Upper lobe of left lung (tissue), 4 donors: ENCODE data around the gene IGFL2.

Experiments
- CTCF ChIP-seq, 6 experiments: fragments of 450-650 bp in 4 of 6; fragments of 200-600 bp in 2 of 6; sonication (generic) in 2 of 6; IDR thresholded peaks; one replicate each; pipeline ENCODE4 v1.5.1; 2016 to 2019; ENCODE audit warnings: antibody characterized with exemption in 6 of 6
- POLR2A ChIP-seq, 4 donors: fragments of 450-650 bp; IDR thresholded peaks; one replicate each; pipeline ENCODE4 v1.5.1; 2016 to 2017; ENCODE audit warnings: antibody characterized with exemption in 4 of 4, mild to moderate bottlenecking in 2 of 4

DNA sequence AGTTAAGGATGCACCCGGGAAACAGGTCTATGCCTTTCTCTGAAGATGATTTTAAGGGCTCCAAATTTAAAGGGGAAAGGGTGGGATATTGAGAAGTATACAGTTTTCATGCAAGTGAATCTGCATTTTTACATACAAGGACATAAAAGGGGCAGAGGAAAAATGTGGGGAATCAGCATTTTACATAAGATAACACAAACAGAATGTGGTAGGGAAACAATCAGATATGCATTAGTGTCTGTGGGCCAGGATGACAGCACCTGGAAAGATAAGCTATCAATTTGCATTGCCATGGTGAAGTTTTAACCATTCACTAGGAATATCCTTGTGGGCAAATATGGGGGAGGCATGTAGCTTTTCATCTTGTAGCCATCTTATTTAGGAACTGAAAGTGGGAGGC is 47.7 kb upstream of the IGFL2 start:
- TF ChIP-seq POLR2A (IDR thresholded peaks at IDR 0.05) (no peak), CTCF (IDR thresholded peaks at IDR 0.05) (no peak)
